HG02678 (cell line): Measurements from ENCODE around the gene BLNK.

Experiments
- ATAC-seq: cut with Tn5 transposase; IDR thresholded peaks from one replicate; pipeline ENCODE4 v1.9.1; 2021; ENCODE audit warnings: mild to moderate bottlenecking, moderate library complexity; ENCODE audit not compliant: unreplicated experiment

BLNK gene

DNA sequence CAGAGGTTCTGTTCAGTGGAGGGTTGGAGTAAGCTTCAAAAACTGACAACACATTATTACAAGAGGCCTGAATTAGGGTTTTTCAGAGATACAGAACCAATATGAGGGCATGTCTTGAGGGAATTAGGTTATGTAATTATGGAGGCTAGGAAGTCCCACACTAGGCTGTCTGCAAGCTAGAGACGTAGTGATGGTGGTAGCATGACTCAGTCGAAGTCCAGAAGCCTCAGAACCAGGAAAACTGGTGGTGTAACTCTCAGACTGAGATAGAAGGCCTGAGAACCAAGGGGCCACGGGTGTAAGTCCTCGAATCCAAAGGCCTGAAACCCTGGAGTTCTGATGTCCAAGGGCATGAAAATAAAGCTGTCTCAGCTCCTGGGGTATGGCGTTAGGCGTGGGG is 105.6 kb downstream of the BLNK start:
- ATAC-seq, result no peak

DNA sequence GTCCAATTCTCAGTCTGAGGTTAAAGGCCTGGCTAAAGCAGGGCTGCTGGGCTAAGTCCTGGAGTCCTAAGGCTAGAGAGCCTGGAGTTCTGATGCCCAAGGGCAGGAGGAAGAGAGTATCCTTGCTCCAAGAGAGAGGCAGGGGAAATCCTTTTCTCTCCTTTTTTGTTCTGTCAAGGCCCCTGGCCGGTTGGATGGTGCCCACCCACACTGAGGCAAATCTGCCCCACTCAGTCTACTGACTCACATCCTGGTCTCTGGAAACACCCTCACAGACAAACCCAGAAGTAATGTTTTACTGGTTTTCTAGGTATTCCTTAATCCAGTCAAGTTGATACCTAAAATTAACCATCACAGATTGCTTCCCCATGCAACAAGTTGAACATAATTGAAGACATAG is 118.3 kb downstream of the BLNK start:
- no peak for ATAC-seq

DNA sequence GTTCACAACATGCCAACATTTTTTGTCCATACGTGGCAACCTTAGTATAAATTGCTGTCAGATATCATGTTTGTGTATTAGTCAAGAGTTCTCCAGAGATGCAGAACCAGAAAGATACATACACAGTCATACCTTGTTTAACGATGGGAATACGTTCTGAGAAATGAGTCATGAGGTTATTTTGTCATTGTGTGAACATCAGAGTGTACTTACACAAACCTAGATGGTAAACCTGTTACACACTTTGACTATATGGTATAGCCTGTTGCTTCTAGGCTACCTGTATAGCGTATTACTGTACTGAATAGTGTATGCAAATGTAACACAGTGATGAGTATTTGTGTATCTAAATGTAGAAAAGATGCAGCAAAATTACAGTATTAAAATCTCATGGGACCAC is 118.9 kb downstream of the BLNK start:
- ATAC-seq, result no peak
